Left cardiac atrium (tissue), 4 donors: Measurements from ENCODE around the gene CMA1. TPM values are rescaled to one million over a fixed set of nuclear protein-coding genes. Genes with fewer than 3 reads are reported as not detected.
"Not testable (repeated sequence)": the region's sequence is repeated elsewhere in the genome, so short reads cannot be mapped to it uniquely, and the experiment has no call there.

Source experiments
- ATAC-seq, 2 donors: fragments of 200-7000 bp; cut with Tn5 transposase; one replicate each; pipeline ENCODE4 v1.9.1; 2020; ENCODE audit warnings: mild to moderate bottlenecking in 2 of 2, moderate library complexity in 2 of 2
- DNase-seq: peaks from one replicate; pipeline ENCODE4 v3.0.0-alpha.2; 2020
- intact Hi-C, 2 donors: fragments of 100-400 bp; cut with DNase I; formaldehyde crosslinking; loops; one replicate each; pipeline versions ENCODE4 v1.14.1 to v1.15.1; 2022 to 2023
- long read RNA-seq: library from polyadenylated mRNA; unstranded; transcript quantifications from one replicate; pipeline ENCODE4 v2.0.0, GENCODE V29; 2021
- total RNA-seq, 2 donors: library from RNA; stranded (reverse); fragmentation: NEBNext Ultra II Directional; extraction: Animal tissue kit (Norgen Biotek cat#: 25700); gene quantifications; one replicate each; pipeline ENCODE4 v1.2.1, GENCODE V29; 2021
- donor health status: DM: no; HTN: yes; CAD: no.
- donor health status: DM: no; HTN: yes; CAD: no; lungs with severe emphysema.
- donor health status: DM: yes; HTN: yes; CAD: no.
- donor health status: Dilated cardiomyopathy.

The CMA1 gene
- total RNA-seq: 1 to 10 TPM in 1 of 2 donors, under 1 TPM in 1; 0.42 to 5.2 TPM
- long read RNA-seq: 0 reads

DNA sequence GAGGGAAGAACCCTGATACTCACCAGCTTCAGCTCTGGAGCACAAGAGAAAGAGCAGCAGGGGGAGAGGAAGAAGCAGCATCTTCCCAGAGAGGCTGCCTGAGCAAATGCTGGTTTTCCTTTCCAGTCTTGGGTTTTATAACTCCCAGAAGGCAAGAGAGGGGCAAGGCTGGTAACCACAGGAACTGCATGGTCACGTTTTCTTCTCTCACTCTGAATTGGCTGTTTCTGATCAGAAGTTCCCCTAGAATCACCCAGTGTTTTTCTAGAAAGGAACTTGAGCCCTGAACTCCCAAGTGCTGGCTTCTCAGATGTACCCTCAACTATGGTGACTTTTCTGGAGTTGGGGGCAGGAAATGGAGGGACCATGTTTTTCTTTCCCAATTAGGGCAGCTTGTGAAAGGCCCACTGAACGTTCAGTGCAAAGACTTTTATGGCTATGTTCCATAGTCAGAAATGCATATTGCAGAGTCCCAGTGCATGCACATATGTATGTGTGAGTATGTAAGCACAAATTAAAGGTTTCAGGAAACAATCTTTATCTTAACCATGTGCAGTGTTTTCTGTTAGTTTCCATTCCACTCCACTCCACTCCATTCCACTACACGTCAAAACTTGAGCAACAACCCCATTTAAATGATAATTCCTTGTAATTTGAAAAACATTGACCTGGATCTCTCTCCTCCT is at the start of gene CMA1:
Gene CMA1 (minus strand): TSS at position 111 of the 686 bp plus-strand sequence. CDS start 30 bp downstream, at position 81.
- ATAC-seq: no peak
- no peak for DNase-seq
- intact Hi-C loops: no loop called here

DNA sequence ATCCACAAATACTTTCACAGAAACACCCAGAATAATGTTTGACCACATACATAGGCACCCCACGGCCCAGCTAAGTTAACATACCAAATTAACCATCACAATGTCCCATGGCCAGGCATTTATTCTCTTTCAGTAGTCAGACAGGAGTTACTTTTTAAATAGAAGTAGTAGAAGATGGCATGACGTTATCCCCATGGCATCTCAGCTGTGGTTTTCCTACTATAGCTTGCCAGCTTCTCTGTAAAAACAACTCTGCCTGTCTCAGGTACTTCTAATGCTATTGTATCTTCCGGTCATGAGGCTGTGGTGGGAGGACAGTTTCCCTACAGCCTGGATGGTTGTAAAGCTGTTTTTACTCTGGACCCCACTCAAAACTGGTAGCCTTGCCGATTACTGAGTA is 48.7 kb upstream of the CMA1 start:
- no peak for ATAC-seq
- no peak for DNase-seq
- intact Hi-C loops: no loop called here

DNA sequence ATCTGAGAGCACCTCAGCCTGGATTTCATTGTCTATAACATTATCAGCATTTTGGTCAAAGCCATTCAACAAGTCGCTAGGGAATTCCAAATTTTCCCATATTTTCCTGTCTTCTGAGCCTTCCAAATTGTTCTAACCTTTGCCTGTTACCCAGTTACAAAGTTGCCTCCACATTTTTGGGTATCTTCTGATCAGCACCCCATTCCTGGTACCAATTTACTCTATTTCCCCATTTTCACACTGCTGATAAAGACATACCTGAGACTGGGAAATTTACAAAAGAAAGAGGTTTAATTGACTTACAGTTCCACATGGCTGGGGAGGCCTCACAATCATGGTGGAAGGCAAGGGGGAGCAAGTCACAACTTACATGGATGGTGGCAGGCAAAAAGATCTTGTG is 41.0 kb upstream of the CMA1 start:
- ATAC-seq, DNase-seq, intact Hi-C loops: not testable (repeated sequence)

GRCh38 chr14:24542346-24542936 is 34.4 kb upstream of the CMA1 start:
- no peak for DNase-seq
- intact Hi-C loops: no loop called here
- no peak for ATAC-seq

- intact Hi-C loops: no loop called here
- no peak for DNase-seq
- no peak for ATAC-seq
Observed at GRCh38 chr14:24535737-24536136, 27.7 kb upstream of the CMA1 start.

- intact Hi-C loops: no loop called here
- no peak for ATAC-seq
- no peak for DNase-seq
Observed at GRCh38 chr14:24534286-24534685, 26.2 kb upstream of the CMA1 start.

DNA sequence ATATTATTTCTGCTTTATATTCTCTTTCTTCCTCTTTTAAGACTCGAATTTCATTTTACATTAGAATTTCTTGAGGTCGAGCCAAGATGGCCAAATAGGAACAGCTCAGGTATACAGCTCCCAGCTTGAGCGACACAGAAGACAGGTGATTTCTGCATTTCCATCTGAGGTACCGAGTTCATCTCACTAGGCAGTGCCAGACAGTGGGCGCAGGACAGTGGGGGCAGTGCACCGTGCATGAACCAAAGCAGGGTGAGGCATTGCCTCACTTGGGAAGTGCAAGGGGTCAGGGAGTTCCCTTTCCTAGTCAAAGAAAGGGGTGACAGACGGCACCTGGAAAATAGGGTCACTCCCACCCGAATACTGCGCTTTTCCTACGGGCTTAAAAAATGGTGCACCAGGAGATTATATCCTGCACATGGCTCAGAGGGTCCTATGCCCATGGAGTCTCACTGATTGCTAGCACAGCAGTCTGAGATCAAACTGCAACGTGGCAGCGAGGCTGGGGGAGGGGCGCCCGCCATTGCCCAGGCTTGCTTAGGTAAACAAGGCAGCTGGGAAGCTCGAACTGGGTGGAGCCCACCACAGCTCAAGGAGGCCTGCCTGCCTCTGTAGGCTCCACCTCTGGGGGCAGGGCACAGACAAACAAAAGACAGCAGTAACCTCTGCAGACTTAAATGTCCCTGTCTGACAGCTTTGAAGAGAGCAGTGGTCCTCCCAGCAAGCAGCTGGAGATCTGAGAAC is 18.0 kb upstream of the CMA1 start:
- ATAC-seq, intact Hi-C loops, DNase-seq: not testable (repeated sequence)

GRCh38 chr14:24518851-24519250 is 10.8 kb upstream of the CMA1 start:
- no peak for DNase-seq
- intact Hi-C loops: no loop called here

DNA sequence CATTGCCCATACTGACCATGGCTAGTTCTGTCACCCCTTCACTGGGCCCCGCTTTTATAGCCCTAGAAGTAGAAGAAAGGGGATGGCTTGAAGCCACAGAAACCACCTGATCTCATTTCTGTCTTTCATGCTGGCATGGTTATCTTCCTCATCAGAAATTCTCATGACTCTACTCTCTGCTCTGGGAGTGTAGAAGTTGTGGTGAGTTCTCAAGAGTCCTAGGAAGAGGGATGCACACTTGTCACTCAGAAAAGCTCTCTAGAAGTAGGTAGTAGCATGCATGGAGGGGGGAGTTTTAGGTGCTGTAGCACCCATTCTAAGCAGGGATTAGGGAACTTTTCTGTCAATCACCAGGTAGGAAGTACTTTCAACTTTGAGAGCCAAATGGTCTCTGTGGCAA is 6.1 kb upstream of the CMA1 start:
- DNase-seq (no peak), ATAC-seq (no peak)
- intact Hi-C loops: no loop called here

More at GRCh38 chr14:24518851-24519250, 10.8 kb upstream of the CMA1 start:
- ATAC-seq: no peak

DNA sequence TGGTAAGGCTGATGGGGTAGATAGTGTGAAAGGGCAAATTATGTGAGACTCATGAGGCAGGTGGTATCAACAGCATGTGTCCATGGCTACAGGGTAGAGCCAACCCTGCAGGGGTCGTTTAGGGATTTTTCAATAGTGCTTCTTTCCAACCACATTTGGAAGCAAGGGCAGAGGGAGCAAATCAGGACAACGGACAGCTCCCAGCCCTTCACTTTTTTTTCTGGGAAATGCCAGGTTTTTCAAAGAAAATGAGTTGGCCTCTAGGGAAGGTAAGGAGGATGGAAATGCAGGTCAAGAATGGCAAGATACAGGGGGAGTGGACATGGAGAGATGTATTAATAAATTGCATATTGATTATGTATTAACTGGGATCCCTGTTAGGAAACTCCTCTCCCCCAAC is 4.9 kb upstream of the CMA1 start:
- no peak for ATAC-seq
- DNase-seq: no peak
- intact Hi-C loops: no loop called here

DNA sequence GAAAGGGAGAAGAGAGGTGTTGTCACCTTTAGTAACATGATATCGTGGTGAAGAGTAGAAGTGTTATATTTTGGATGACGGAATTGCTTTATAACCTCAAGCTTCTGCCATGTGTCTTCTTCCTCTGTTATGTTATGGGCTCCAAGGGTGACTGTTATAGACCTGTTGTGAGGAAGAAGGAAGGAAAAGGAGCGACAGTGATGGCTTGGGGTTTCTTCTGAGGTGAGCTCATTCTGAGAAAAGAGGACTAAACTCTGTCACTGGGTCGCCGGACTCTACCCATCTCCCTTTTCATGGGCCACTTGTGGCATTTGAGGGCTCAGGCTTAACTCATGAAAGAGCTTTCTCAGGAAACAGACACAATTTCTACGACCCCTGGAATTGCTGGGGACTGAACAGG is 1.6 kb downstream of the CMA1 start:
- intact Hi-C loops: no loop called here
- no peak for ATAC-seq
- no peak for DNase-seq

GRCh38 chr14:24504425-24504950 is 3.6 kb downstream of the CMA1 start:
- intact Hi-C loops: no loop called here
- ATAC-seq (no peak), DNase-seq (no peak)

- ATAC-seq, DNase-seq, intact Hi-C loops: not testable (repeated sequence)
Observed at GRCh38 chr14:24491586-24492408, 16.3 kb downstream of the CMA1 start.

DNA sequence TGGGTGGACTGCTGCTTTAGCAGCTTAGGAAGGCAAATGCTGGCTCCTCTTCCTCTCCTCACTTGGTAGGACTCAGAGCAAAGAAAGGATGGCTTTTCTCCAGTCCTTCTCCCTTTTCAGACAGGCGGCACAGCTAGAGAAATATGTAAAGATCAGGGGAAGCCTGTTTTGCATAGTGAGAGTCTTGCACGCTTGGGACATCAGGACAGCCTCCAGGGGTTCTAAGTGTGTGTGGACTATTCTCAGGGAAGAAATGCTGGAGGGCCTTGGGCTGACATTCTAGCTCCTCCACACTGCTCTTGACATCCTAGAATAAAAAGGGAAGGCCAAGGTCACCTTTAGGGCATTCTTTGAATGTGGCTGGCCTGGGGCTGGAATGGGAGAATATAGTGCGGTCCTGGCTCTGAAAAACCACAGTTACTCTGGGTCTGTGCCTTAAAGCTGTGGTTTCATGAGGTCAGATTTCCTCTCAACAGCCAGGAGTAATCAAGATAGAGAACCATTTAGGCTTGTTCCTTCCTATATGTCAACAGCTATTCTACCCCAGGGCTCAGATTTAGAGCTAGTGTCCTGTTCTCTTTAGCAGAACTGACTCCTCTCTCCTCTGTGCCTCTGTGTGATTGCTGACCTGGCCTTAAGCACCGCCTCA is 24.3 kb downstream of the CMA1 start:
- no peak for DNase-seq
- intact Hi-C loops: no loop called here

DNA sequence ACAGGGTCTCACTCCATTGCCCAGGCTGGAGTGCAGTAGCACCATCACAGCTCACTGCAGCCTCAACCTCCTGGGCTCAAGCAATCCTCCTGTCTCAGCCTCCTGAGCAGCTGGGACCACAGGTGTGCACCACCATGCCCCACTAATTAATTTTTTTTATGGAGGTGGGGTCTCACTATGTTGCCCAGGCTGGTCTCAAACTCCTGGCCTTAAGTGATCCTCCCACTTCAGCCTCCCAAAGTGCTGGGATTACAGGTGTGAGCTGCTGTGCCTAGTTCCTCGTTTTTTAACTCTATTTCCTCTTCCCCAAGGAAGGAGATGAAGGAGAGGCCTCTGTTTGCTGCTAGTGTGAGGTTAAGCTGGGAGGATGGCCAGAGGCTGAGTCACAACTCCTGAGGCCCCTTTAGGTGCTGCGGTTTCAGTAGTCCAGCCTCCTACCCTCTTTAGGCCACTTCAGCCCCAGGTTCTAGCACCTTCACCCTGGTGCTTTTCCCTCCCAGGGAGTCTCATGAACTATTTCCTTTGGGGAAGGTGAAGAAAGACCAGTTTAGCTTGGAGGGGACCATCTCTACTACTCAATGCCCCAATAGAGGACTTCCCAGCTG is 25.3 kb downstream of the CMA1 start:
- intact Hi-C loops, ATAC-seq, DNase-seq: not testable (repeated sequence)

More for the DNA sequence above, 24.3 kb downstream of the CMA1 start:
- no peak for ATAC-seq

DNA sequence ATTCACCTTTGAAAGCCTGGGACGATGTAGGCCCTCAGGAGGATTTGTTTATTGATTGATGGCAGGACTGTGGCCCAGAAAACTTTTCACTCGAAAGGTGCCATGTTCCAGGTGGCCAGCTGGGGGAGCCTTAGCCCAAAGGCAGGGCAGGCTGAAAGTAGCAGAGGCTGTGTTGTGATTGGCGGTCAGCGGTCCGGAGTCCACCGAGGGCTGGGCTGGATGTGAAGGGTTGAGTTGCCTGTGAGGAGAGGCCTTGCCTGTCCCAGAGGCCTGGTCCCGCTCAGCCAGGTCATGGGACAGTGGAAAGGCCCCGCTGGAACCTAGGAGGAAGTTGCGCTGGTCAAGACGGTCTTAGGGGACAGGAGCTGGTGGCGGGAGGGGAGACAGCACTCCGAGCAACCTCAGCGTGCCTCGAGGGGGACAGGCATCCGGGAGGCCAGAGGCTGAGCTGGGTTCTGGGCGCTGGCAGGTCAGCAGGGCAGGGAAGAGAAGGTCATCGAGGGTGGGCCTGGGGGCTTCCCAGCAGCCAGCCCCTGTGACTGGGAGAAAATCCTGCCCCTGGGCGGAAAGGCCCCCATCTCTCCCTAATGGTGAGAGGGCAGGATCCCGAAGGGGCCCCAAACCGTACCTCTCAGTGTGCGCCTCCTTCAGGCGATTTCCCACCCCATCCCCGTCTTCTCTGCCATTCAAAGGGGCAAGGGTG is 26.3 kb downstream of the CMA1 start:
- DNase-seq (peak; percentile 36), ATAC-seq (peak; percentile 27 to 70)
- intact Hi-C loops: no loop called here

DNA sequence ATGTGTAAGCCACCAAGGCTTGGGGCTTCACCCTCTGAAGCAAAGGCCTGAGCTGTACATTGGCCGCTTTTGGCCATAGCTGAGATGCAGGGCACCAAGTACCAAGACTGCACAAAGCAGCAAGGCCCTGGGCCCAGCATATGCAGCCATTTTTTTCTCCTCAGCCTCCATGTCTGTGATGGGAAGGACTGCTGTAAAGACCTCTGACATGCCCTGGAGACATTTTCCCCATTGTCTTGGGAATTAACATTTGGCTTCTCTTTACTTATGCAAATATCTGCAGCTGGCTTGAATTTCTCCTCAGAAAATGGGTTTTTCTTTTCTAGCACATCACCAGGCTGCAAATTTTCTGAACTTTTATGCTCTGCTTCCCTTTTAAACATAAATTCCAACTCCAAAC is 28.1 kb downstream of the CMA1 start:
- intact Hi-C loops, ATAC-seq, DNase-seq: not testable (repeated sequence)

DNA sequence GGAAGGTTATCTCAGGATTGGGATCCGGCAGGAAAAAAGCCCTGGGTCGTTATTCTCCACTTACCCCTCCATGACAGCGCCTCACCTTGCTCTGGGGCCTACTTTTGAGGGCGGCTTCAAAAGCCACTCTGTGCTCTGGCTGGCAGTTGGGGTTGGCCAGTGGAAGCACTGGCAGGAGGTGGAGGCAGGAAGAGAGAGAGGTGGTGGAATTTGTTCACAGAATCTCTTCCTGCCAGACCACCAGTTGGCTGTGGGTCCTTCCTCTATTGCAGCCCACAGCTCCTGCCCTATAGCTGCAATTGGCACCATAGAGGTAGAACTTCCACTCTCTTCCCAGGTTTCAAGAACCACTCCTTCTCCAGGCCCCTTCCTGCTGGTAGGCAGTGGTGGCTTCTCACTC is 32.8 kb downstream of the CMA1 start:
- intact Hi-C loops: no loop called here
- no peak for DNase-seq
- no peak for ATAC-seq
